Posterior cingulate gyrus (tissue), 11 donors: ENCODE data around the gene A1BG.
"Not testable (repeated sequence)": the region's sequence is repeated elsewhere in the genome, so short reads cannot be mapped to it uniquely, and the experiment has no call there.

Experiments used
- DNase-seq, 10 donors: peaks; one replicate each; pipeline versions ENCODE4 v3.0.0 to v3.0.0-alpha.2; 2020 to 2021; ENCODE audit warnings: mixed read lengths in 3 of 10
- intact Hi-C: fragments of 100-400 bp; cut with DNase I; formaldehyde crosslinking; loops from one replicate; pipeline ENCODE4 v1.15.1; 2023

A1BG gene

GRCh38 chr19:58345558-58345957 is 7.7 kb downstream of the A1BG start:
- no peak for DNase-seq
- intact Hi-C loops, result no loop called here

- intact Hi-C loops, result no loop called here
- DNase-seq, result peak in 1 of 10 donors; percentile 34
These were observed 14.3 kb downstream of the A1BG start for GRCh38 chr19:58338825-58339558.

GRCh38 chr19:58338336-58338735 is 15.0 kb downstream of the A1BG start:
- intact Hi-C loops, result no loop called here
- no peak for DNase-seq

GRCh38 chr19:58336820-58337219 is 16.5 kb downstream of the A1BG start:
- no peak for DNase-seq
- intact Hi-C loops, result no loop called here

GRCh38 chr19:58336216-58336615 is 17.1 kb downstream of the A1BG start:
- DNase-seq, result no peak

GRCh38 chr19:58335630-58336029 is 17.7 kb downstream of the A1BG start:
- intact Hi-C loops, result no loop called here
- no peak for DNase-seq

More at GRCh38 chr19:58336216-58336615, 17.1 kb downstream of the A1BG start:
- intact Hi-C loops, result no loop called here

- intact Hi-C loops, result no loop called here
- DNase-seq, result no peak
These were observed 18.5 kb downstream of the A1BG start for GRCh38 chr19:58334691-58335249.

- intact Hi-C loops, result no loop called here
- DNase-seq, result no peak
These were observed 20.6 kb downstream of the A1BG start for GRCh38 chr19:58332697-58333096.

- DNase-seq, result peak in 3 of 10 donors; percentile 9 to 45 (median 45)
- intact Hi-C loops, result no loop called here
These were observed 22.8 kb downstream of the A1BG start for GRCh38 chr19:58330458-58330857.

GRCh38 chr19:58328999-58329398 is 24.3 kb downstream of the A1BG start:
- DNase-seq, result no peak
- intact Hi-C loops, result no loop called here

GRCh38 chr19:58326914-58327726 is 26.2 kb downstream of the A1BG start, which contains the start of gene ZSCAN22:
TSS of gene ZSCAN22 (plus strand) at chr19:58326994. CDS start at chr19:58334803, 7,809 bp downstream.
- intact Hi-C loops, result loop anchor here (1.0 to 2.0 kb wide), 4 partner anchors 22 to 53 kb away; partner anchors contain the start of genes ERVK3-1, ZNF497 and ZNF8
- DNase-seq, result peak; percentile 97 to 99 (median 98)

- DNase-seq, result no peak
- intact Hi-C loops, result loop anchor here (2.0 kb wide), 2 partner anchors 22 to 48 kb away; partner anchors contain the start of genes ERVK3-1 and ZNF8
These were observed 26.8 kb downstream of the A1BG start for GRCh38 chr19:58326501-58326913.

- intact Hi-C loops, result loop anchor here (2.0 kb wide), 2 partner anchors 21 to 47 kb away; partner anchors contain the start of genes ERVK3-1 and ZNF8
- no peak for DNase-seq
These were observed 27.8 kb downstream of the A1BG start for GRCh38 chr19:58325311-58326022.

- intact Hi-C loops, result no loop called here
- no peak for DNase-seq
These were observed 34.1 kb downstream of the A1BG start for GRCh38 chr19:58319241-58319640.

- DNase-seq, result no peak
- intact Hi-C loops, result no loop called here
These were observed 35.0 kb downstream of the A1BG start for GRCh38 chr19:58318297-58318696.

- DNase-seq, result no peak
- intact Hi-C loops, result no loop called here
These were observed 35.7 kb downstream of the A1BG start for GRCh38 chr19:58317476-58318072.

- intact Hi-C loops, result no loop called here
- no peak for DNase-seq
These were observed 37.7 kb downstream of the A1BG start for GRCh38 chr19:58315580-58315979.

GRCh38 chr19:58311345-58311865 is 41.9 kb downstream of the A1BG start:
- intact Hi-C loops, result no loop called here
- DNase-seq, result peak in 7 of 10 donors; percentile 38 to 89 (median 64)

- DNase-seq, result peak in 8 of 10 donors; percentile 38 to 94 (median 56)
- intact Hi-C loops, result not testable (repeated sequence)
These were observed 42.6 kb downstream of the A1BG start for GRCh38 chr19:58310685-58311084.

GRCh38 chr19:58307736-58308135 is 45.6 kb downstream of the A1BG start:
- intact Hi-C loops, result loop anchor here (10.0 kb wide), 1 partner anchor 123 kb away; the partner anchor contains the start of gene ZNF274

More at GRCh38 chr19:58307736-58308135, 45.6 kb downstream of the A1BG start:
- DNase-seq, result no peak
